Loucy (cell line): ENCODE results near the gene GRK6.
A peak's percentile ranks its signal among the peaks of the same experiment; 100 is the strongest.

Experiments
- H2AFZ ChIP-seq: fragments of 200-600 bp; sonication (generic); 2 replicates; pipeline ENCODE4 v1.6.0; 2016; ENCODE audit warnings: antibody characterized with exemption, mild to moderate bottlenecking, low read length, moderate library complexity
- H3F3A ChIP-seq: fragments of 200-600 bp; 2 replicates; pipeline ENCODE4 v1.6.0; 2016; ENCODE audit warnings: antibody characterized with exemption, low read depth, mild to moderate bottlenecking
- H3K27me3 ChIP-seq: fragments of 200-600 bp; sonication (generic); 2 replicates; pipeline ENCODE4 v1.6.1; 2014; ENCODE audit warnings: low read length, mild to moderate bottlenecking; ENCODE audit not compliant: insufficient read depth, poor library complexity, severe bottlenecking
- H3K36me3 ChIP-seq: fragments of 200-600 bp; sonication (generic); 2 replicates; pipeline ENCODE4 v1.6.1; 2016; ENCODE audit warnings: low read length; ENCODE audit not compliant: insufficient read depth
- H3K4me1 ChIP-seq: fragments of 200-600 bp; sonication (generic); 2 replicates; pipeline ENCODE4 v1.5.1; 2014; ENCODE audit warnings: low read length, mild to moderate bottlenecking; ENCODE audit not compliant: insufficient read depth, poor library complexity, severe bottlenecking
- H3K4me2 ChIP-seq: fragments of 200-600 bp; sonication (generic); 2 replicates; pipeline ENCODE4 v1.6.0; 2014; ENCODE audit warnings: antibody characterized with exemption, low read length, low read depth, mild to moderate bottlenecking; ENCODE audit not compliant: poor library complexity, severe bottlenecking
- H3K4me3 ChIP-seq: fragments of 200-600 bp; sonication (generic); 2 replicates; pipeline ENCODE4 v1.5.1; 2014; ENCODE audit warnings: low read length, mild to moderate bottlenecking, mixed read lengths; ENCODE audit not compliant: poor library complexity, severe bottlenecking
- H3K79me2 ChIP-seq: fragments of 200-600 bp; sonication (generic); 2 replicates; pipeline ENCODE4 v1.6.1; 2014; ENCODE audit warnings: low read length; ENCODE audit not compliant: insufficient read depth
- H3K9ac ChIP-seq: fragments of 200-600 bp; sonication (generic); 2 replicates; pipeline ENCODE4 v1.6.0; 2014; ENCODE audit warnings: mild to moderate bottlenecking, low read depth, low read length, moderate library complexity; ENCODE audit not compliant: poor library complexity, severe bottlenecking
- H3K9me2 ChIP-seq: fragments of 200-600 bp; sonication (generic); replicated peaks from 2 replicates; pipeline ENCODE4 v1.6.1; 2016; ENCODE audit warnings: low read depth, low read length, mixed read lengths
- H3K9me3 ChIP-seq: fragments of 200-600 bp; sonication (generic); 2 replicates; pipeline ENCODE4 v1.6.1; 2014; ENCODE audit warnings: mild to moderate bottlenecking, antibody characterized with exemption, low read length, low read depth; ENCODE audit not compliant: insufficient read depth
- H4K20me1 ChIP-seq: fragments of 200-600 bp; sonication (generic); 2 replicates; pipeline ENCODE4 v1.6.0; 2014; ENCODE audit warnings: antibody characterized with exemption, low read length, mild to moderate bottlenecking; ENCODE audit not compliant: insufficient read depth, poor library complexity, severe bottlenecking
- EZH2phosphoT487 ChIP-seq: fragments of 200-600 bp; IDR thresholded peaks from 2 replicates; pipeline ENCODE4 v1.6.1; 2018; ENCODE audit warnings: antibody characterized with exemption, mild to moderate bottlenecking, moderate library complexity, borderline replicate concordance
- TF ChIP-seq, protein P1 (sequence below): fragments of 200-600 bp; sonication (generic); conservative IDR thresholded peaks from 2 replicates; pipeline ENCODE4 v1.5.1; 2014; ENCODE audit warnings: mild to moderate bottlenecking, antibody characterized with exemption, low read length

GRK6 gene

GRCh38 chr5:177425196-177425800, 1.2 kb upstream of the GRK6 start:
- no peaks in the 10 kb centered on the region for H3K36me3 ChIP-seq
- H3K9me2 ChIP-seq = no peaks in the 10 kb centered on the region
- TF ChIP-seq, protein P1, sequence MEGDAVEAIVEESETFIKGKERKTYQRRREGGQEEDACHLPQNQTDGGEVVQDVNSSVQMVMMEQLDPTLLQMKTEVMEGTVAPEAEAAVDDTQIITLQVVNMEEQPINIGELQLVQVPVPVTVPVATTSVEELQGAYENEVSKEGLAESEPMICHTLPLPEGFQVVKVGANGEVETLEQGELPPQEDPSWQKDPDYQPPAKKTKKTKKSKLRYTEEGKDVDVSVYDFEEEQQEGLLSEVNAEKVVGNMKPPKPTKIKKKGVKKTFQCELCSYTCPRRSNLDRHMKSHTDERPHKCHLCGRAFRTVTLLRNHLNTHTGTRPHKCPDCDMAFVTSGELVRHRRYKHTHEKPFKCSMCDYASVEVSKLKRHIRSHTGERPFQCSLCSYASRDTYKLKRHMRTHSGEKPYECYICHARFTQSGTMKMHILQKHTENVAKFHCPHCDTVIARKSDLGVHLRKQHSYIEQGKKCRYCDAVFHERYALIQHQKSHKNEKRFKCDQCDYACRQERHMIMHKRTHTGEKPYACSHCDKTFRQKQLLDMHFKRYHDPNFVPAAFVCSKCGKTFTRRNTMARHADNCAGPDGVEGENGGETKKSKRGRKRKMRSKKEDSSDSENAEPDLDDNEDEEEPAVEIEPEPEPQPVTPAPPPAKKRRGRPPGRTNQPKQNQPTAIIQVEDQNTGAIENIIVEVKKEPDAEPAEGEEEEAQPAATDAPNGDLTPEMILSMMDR = no peak
- no peak for TF ChIP-seq EZH2phosphoT487
- H3K27me3 ChIP-seq = no peaks in the 10 kb centered on the region
- H4K20me1 ChIP-seq = peaks cover 19% of the 10 kb centered on the region
- no peak overlapping the region for H2AFZ ChIP-seq
- H3K9ac ChIP-seq = peak overlapping the region; percentile 69
- no peaks in the 10 kb centered on the region for H3K9me3 ChIP-seq
- H3K4me3 ChIP-seq = peak overlapping the region; percentile 79
- no peaks in the 10 kb centered on the region for H3F3A ChIP-seq
- peaks cover 26% of the 10 kb centered on the region for H3K4me1 ChIP-seq
- H3K79me2 ChIP-seq = peaks cover 36% of the 10 kb centered on the region
- H3K4me2 ChIP-seq = peak overlapping the region; percentile 70

DNA sequence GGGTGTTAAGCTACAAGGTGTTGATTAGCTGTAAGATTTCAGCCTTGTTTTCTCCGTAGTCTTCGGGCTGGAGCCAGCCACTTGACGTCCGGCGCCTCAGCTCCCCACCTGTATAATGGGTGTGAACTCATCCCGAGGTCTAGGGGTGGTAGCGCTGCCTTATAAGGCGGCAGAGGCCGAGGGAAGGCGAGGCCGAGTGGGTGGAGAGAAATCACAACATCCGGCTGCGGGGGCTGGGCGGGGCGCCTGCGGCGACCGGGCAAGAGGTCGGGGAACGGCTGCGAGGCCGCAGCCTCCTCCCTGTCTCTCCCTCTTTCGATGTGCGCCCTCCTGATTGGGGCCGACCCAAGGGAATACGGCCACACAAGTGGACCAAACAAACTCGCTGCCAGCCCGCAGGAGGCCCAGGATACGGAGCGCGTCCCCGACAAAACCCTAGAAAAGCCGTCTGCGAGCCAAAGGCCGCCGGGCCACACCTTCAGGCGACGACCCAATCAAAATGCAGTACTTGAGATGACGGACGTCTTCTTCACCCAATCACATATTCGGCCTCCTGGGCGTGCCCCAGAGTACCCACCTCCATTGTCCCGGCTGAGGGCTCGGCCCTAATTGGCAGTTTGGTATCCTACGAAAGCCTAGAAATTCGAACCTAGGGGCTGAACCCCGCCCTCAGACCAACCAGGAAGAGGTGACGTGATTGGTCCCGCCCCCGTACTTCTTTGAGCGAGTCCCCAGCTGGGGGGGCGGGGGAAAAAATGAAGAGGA, 493 bp upstream of the GRK6 start:
- Histone ChIP-seq H4K20me1 (peaks cover 19% of the 10 kb centered on the region), H3K79me2 (peaks cover 43% of the 10 kb centered on the region), H3K9ac (peak overlapping the region; percentile 69), H3K4me3 (peak overlapping the region; percentile 79), H3K9me2 (no peaks in the 10 kb centered on the region), H3K4me1 (peaks cover 33% of the 10 kb centered on the region), H2AFZ (peak overlapping the region; percentile 93), H3F3A (no peaks in the 10 kb centered on the region), H3K4me2 (peak overlapping the region; percentile 70), H3K36me3 (no peaks in the 10 kb centered on the region), H3K9me3 (no peaks in the 10 kb centered on the region), H3K27me3 (no peaks in the 10 kb centered on the region)
- TF ChIP-seq, protein P1 = no peak
- TF ChIP-seq EZH2phosphoT487 = no peak

DNA sequence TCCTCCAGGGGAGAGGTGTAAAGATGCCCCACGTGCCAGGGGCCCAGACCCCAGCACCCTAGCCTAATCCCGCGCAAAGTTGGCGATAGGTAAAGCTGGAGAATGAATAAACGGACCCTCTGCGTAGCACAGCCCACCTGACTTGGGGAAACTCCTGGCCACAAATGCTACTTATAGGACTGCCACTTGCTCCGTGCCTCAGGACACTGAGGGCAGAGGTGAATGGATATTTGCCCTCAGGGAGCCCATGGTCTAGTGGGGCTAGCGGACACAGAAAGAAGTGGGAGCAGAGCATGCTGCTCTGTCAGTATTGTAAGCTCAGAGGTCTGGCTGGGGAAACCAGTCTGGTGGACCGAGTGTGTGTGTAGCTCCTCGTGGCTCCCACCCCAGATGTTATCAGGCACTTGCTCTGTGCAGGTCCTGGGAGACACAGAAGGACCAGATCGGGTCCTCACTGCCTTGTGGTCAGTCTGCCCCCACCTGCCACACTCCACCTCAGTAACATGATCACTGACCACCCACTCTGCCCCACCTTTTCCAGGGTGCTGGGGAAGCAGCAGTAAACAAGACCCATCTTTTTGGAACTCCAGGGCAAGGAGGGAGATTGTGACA, 841 bp downstream of the GRK6 start:
- H3K4me1 ChIP-seq = peaks cover 40% of the 10 kb centered on the region
- no peak for TF ChIP-seq EZH2phosphoT487
- TF ChIP-seq, protein P1 = no peak
- H3K79me2 ChIP-seq = peaks cover 49% of the 10 kb centered on the region
- peaks cover 3% of the 10 kb centered on the region; the same call in 1 of the 2 replicates for H3K36me3 ChIP-seq
- H3K4me3 ChIP-seq = peak overlapping the region; percentile 95
- peaks cover 19% of the 10 kb centered on the region for H4K20me1 ChIP-seq
- H3K27me3 ChIP-seq = no peaks in the 10 kb centered on the region
- H3F3A ChIP-seq = no peaks in the 10 kb centered on the region
- peak overlapping the region; percentile 99 for H3K4me2 ChIP-seq
- H3K9me3 ChIP-seq = no peaks in the 10 kb centered on the region
- no peak overlapping the region for H2AFZ ChIP-seq
- no peaks in the 10 kb centered on the region for H3K9me2 ChIP-seq
- peak overlapping the region; percentile 97 for H3K9ac ChIP-seq
